Activated naive CD8-positive, alpha-beta T cell treated with anti-CD3 and anti-CD28 coated beads for 36 hours (primary cell): Measurements from ENCODE around the gene MMRN2. TPM values are rescaled to one million over a fixed set of nuclear protein-coding genes. Genes with fewer than 3 reads are reported as not detected.
"Not testable (repeated sequence)": the region's sequence is repeated elsewhere in the genome, so short reads cannot be mapped to it uniquely, and the experiment has no call there.

Experiments used
- DNase-seq: peaks from one replicate; pipeline ENCODE4 v3.0.0; 2021
- H3K27ac Mint-ChIP-seq: one replicate; pipeline ENCODE4 v1.8.0; 2022; ENCODE audit warnings: mild to moderate bottlenecking, moderate library complexity, mixed read lengths
- H3K27me3 Mint-ChIP-seq: one replicate; pipeline ENCODE4 v1.8.0; 2022; ENCODE audit warnings: mild to moderate bottlenecking, mixed read lengths
- H3K36me3 Mint-ChIP-seq: one replicate; pipeline ENCODE4 v1.8.0; 2021; ENCODE audit warnings: mild to moderate bottlenecking, mixed read lengths
- H3K4me1 Mint-ChIP-seq: one replicate; pipeline ENCODE4 v1.8.0; 2021; ENCODE audit warnings: mixed read lengths
- H3K4me3 Mint-ChIP-seq: one replicate; pipeline ENCODE4 v1.8.0; 2022; ENCODE audit warnings: mild to moderate bottlenecking, moderate library complexity, mixed read lengths
- H3K9me3 Mint-ChIP-seq: one replicate; pipeline ENCODE4 v1.8.0; 2022; ENCODE audit warnings: mixed read lengths
- total RNA-seq, 2 experiments: library from RNA; stranded (reverse); gene quantifications; one replicate each; pipeline ENCODE4 v1.2.3, GENCODE V29; 2021

Gene MMRN2, protein sequence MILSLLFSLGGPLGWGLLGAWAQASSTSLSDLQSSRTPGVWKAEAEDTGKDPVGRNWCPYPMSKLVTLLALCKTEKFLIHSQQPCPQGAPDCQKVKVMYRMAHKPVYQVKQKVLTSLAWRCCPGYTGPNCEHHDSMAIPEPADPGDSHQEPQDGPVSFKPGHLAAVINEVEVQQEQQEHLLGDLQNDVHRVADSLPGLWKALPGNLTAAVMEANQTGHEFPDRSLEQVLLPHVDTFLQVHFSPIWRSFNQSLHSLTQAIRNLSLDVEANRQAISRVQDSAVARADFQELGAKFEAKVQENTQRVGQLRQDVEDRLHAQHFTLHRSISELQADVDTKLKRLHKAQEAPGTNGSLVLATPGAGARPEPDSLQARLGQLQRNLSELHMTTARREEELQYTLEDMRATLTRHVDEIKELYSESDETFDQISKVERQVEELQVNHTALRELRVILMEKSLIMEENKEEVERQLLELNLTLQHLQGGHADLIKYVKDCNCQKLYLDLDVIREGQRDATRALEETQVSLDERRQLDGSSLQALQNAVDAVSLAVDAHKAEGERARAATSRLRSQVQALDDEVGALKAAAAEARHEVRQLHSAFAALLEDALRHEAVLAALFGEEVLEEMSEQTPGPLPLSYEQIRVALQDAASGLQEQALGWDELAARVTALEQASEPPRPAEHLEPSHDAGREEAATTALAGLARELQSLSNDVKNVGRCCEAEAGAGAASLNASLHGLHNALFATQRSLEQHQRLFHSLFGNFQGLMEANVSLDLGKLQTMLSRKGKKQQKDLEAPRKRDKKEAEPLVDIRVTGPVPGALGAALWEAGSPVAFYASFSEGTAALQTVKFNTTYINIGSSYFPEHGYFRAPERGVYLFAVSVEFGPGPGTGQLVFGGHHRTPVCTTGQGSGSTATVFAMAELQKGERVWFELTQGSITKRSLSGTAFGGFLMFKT
- not detected for total RNA-seq

DNA sequence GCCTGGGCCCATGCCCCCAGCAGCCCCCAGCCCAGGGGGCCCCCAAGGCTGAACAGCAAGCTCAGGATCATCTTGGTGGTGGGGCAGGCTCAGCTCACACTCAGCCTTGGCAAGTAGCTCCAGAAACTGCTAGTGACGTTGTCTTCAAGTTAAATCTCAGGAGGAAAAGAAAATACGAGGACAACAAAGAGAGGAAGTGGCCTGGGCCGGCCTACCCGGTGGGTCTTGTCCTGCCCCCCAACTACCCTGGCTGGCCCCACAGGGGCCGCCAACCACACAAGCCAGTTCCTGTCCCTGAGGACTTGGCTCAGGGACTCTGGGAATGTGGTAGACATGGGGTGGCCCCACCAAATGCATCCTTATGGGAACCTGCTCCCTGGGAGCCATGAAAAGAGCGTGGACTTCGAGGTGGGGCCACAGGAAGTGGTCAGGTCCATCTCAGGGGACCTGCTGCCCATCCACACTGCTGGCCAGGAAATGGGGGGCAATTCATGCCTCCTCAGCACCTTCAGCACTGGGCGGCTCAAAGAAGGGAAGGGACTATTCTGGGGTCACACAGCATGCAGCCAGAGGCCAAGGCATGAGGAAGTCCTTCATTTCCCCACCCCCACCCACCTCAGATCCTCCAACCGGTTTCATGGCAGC lies at the start of gene MMRN2:
Gene MMRN2 (minus strand): TSS at position 145 of the 645 bp plus-strand sequence. CDS start 74 bp downstream, at position 71.
- Mint-ChIP-seq H3K27ac (no peak within 1 kb of the TSS), H3K36me3 (no peaks in the 10 kb centered on the region), H3K4me1 (no peaks in the 10 kb centered on the region), H3K4me3 (no peak within 1 kb of the TSS), H3K27me3 (no peaks in the 10 kb centered on the region), H3K9me3 (peaks cover 6% of the 10 kb centered on the region)
- DNase-seq = no peak

DNA sequence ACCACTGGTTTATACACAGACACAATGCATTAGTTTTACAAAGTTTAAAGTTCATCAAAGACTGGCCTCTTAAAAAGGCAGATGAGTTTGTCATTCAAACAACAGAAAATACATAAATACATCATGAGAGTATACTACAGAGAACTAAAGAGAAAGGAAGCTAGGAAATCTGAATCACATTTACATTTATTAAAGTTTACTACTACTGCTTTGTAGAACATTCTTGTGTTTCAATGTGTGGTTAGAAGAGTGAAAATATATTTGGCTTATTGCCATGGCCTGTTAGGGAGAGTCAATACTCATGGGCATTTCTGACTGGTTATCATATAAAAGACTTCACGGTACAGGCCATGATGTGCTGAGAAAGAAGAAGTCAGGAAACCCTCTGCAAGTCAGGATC lies 49.7 kb upstream of the MMRN2 start:
- not testable (repeated sequence) for H3K27ac Mint-ChIP-seq, DNase-seq, H3K4me1 Mint-ChIP-seq, H3K4me3 Mint-ChIP-seq, H3K36me3 Mint-ChIP-seq, H3K27me3 Mint-ChIP-seq, H3K9me3 Mint-ChIP-seq

DNA sequence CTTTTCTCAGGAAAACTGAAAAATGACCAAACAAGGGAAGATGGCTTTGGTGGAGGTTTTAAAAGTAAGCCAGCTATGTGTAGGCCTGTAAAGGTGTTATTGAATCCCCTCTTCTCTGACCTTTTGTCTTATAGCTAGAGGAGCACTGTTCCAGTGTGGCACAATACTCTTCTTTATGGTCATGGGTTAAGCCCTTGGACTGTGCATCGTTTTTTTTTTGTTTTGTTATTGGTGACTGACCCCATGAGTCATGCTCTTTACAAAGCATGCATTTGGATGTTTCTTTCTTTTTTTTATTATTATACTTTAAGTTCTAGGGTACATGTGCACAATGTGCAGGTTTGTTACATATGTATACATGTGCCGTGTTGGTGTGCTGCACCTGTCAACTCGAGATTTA lies 43.1 kb upstream of the MMRN2 start:
- Mint-ChIP-seq H3K36me3 (no peaks in the 10 kb centered on the region), H3K27me3 (no peaks in the 10 kb centered on the region), H3K4me3 (no peak overlapping the region), H3K9me3 (no peaks in the 10 kb centered on the region), H3K4me1 (no peaks in the 10 kb centered on the region), H3K27ac (no peak overlapping the region)
- DNase-seq = no peak

DNA sequence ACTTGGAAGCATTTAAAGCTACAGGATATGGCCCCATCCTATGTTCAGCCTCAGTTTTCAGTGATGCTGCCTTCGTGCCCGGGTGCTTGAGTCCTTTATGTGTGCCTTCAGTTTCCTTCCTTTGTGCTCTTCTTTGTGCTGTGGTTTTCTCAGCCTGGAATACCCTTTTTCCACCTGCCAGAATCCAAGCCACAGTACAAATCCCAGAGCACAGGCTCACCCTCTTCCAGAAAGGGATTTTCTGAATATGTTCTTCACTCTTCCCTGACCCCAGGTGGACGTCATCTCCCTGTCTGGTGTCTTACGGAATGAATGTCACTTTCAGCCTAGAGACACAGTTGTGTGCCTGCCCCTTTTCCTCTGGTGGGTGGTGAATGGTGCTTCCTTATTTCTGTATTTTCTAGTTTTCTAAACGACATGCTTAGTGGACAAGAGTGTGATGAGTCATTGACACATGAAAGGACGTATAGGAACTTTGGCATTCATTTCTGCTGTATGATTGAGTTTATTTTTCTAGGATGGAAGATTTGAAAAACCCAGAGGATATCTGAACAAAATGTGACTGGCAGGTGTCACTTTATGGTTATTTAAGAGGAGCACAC lies 42.5 kb upstream of the MMRN2 start:
- H3K9me3 Mint-ChIP-seq, DNase-seq, H3K36me3 Mint-ChIP-seq, H3K4me1 Mint-ChIP-seq, H3K4me3 Mint-ChIP-seq, H3K27me3 Mint-ChIP-seq, H3K27ac Mint-ChIP-seq: not testable (repeated sequence)

DNA sequence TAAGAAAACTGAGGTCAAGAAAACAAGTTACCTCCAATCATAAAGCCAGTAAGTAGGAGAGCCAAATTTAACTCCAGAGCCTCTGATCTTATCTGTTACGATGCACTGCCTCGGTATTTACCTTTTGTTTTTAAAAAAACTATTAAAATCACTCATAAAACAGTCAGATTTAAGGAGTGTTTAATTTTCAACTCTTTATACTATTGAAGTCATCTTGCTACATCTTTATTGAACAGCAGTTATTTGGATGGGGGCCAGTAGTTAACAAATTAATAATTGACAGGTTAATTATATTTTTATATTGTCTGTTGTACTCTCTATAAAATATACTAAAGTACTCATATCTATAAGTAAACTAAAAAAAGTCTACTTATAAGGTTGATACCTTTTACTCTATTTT lies 35.5 kb upstream of the MMRN2 start:
- Mint-ChIP-seq H3K9me3 (no peaks in the 10 kb centered on the region), H3K27ac (no peak overlapping the region), H3K27me3 (peaks cover 7% of the 10 kb centered on the region), H3K36me3 (no peaks in the 10 kb centered on the region), H3K4me3 (no peak overlapping the region), H3K4me1 (no peaks in the 10 kb centered on the region)
- DNase-seq = no peak

DNA sequence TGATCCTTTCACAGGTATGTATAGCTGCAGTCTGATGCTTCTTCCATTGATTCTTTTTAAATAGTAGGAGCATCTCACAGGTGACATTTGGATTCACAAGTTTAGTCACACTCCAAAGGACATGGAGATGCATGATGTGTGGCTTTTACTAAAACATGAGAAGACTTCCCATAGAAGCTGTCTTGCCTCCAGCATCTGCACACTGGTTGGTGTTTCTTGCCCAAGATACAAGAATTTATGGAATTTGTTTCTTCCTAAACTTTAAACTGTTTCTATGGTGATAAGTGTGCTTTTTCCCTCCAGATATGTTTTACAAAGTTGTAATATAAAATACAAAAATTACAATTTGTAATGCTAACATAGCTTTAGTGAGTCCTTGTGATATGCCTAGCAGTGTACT lies 35.0 kb upstream of the MMRN2 start:
- Mint-ChIP-seq H3K4me3 (no peak overlapping the region), H3K27ac (no peak overlapping the region), H3K9me3 (no peaks in the 10 kb centered on the region), H3K4me1 (no peaks in the 10 kb centered on the region), H3K36me3 (no peaks in the 10 kb centered on the region), H3K27me3 (peaks cover 7% of the 10 kb centered on the region)
- no peak for DNase-seq

DNA sequence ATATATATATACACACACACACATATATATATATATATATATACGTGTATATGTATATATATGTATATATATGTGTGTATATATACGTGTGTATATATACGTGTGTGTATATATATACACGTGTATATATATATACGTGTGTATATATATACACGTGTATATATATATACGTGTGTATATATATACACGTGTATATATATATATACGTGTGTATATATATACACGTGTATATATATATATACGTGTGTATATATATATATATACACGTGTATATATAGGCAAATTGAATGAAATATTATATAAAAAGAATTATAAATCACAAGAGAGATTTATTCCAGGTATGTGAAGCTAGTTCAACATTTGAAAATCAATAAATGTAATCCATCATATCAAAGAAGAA lies 33.9 kb upstream of the MMRN2 start:
- not testable (repeated sequence) for H3K36me3 Mint-ChIP-seq, H3K27me3 Mint-ChIP-seq, H3K4me3 Mint-ChIP-seq, H3K27ac Mint-ChIP-seq, H3K9me3 Mint-ChIP-seq, DNase-seq, H3K4me1 Mint-ChIP-seq

DNA sequence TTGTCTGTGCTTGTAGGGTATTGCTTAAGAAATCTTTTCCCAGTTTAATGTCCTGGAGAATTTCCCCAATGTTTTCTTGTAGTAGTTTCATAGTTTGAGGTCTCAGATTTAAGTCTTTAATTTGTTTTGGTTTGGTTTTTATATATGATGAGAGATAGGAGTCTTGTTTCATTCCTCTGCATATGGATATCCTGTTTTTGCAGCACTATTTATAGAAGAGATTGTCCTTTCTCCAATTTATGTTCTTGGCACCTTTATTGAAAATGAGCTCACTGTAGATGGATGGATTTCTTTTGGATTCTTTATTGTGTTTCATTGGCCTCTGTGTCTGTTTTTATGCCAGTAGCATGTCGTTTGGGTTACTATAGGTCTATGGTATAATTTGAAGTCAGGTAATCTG lies 31.1 kb upstream of the MMRN2 start:
- no peak overlapping the region for H3K27ac Mint-ChIP-seq
- H3K9me3 Mint-ChIP-seq = no peaks in the 10 kb centered on the region
- DNase-seq = no peak
- H3K4me3 Mint-ChIP-seq = no peak overlapping the region
- no peaks in the 10 kb centered on the region for H3K4me1 Mint-ChIP-seq
- H3K27me3 Mint-ChIP-seq = peaks cover 7% of the 10 kb centered on the region
- H3K36me3 Mint-ChIP-seq = no peaks in the 10 kb centered on the region

DNA sequence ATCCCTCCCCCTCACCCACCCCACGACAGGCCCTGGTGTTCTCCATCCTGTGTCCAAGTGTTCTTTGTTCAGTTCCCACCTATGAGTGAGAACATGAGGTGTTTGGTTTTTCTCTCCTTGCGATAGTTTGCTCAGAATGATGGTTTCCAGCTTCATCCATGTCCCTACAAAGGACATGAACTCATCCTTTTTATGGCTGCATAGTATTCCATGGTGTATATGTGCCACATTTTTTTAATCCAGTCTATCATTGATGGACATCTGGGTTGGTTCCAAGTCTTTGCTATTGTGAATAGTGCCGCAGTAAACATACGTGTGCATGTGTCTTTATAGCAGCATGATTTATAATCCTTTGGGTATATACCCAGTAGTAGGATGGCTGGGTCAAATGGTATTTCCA lies 27.1 kb upstream of the MMRN2 start:
- H3K4me3 Mint-ChIP-seq, H3K27me3 Mint-ChIP-seq: not testable (repeated sequence)

DNA sequence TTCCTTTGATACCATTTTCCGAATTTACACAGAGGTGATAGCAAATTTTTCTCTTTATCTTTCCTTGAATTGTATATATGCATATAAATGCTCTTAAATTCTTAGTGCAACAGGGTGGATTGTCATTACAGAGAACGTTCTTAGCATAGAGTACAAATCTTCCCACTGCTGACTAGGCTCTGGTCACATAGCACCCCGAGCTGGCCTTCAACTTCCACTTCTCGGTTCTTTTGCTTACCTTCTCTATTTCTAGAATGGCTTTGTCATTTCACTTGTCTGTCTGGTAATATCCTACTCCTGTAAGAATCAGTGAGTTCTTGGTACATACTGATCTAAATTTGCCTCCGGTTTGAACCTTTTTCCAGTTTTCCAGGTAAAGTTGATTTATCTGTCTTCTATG lies 24.3 kb upstream of the MMRN2 start:
- Mint-ChIP-seq H3K4me3 (no peak overlapping the region), H3K9me3 (no peaks in the 10 kb centered on the region), H3K27me3 (no peaks in the 10 kb centered on the region), H3K27ac (no peak overlapping the region), H3K36me3 (no peaks in the 10 kb centered on the region), H3K4me1 (no peaks in the 10 kb centered on the region)
- DNase-seq = no peak

More for the DNA sequence above, 27.1 kb upstream of the MMRN2 start:
- DNase-seq, H3K9me3 Mint-ChIP-seq, H3K27ac Mint-ChIP-seq, H3K4me1 Mint-ChIP-seq, H3K36me3 Mint-ChIP-seq: not testable (repeated sequence)

DNA sequence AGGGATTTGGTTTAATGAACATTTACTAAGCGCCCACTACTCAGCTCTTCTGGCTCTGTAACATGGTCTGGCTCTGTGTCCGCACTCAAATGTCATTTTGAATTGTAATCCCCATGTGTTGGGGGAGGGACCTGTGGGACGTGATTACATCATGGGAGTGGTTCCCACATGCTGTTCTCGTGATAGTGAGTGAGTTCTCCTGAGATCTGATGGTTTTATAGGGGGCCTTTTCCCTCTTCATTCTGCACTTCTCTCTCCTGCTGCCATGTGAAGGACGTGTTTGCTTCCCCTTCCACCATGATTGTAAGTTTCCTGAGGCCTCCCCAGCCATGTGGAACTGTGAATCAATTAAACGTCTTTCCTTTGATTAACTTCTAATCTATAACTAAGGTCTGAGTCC lies 23.6 kb upstream of the MMRN2 start:
- not testable (repeated sequence) for H3K4me3 Mint-ChIP-seq, H3K4me1 Mint-ChIP-seq, DNase-seq, H3K36me3 Mint-ChIP-seq, H3K9me3 Mint-ChIP-seq, H3K27me3 Mint-ChIP-seq, H3K27ac Mint-ChIP-seq

DNA sequence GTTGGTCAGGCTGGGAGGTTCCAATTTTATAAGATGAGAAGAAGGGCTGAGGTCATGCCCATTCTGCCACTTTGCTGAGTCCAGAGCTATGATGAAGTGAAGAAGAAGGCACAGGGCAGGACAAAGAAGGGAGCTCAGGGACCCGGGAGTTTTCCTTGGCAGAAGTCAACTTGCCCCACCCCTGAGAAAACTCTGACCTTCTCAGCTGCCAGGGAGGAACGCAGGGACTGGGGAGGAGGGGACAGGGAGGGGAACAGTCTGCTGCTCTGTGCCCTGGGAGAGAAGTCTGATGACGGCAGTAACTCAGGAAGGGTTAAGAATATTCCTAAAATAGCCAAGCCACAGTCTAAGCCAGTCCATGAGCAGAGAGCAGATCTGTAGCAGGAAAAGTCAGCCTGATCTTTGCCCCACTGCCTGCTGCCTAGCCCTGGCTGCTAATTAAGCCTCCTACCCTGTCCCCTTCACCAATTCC lies 22.6 kb upstream of the MMRN2 start:
- Mint-ChIP-seq H3K36me3 (no peaks in the 10 kb centered on the region), H3K9me3 (no peaks in the 10 kb centered on the region), H3K27me3 (no peaks in the 10 kb centered on the region), H3K4me3 (no peak overlapping the region), H3K27ac (no peak overlapping the region), H3K4me1 (no peaks in the 10 kb centered on the region)
- no peak for DNase-seq

DNA sequence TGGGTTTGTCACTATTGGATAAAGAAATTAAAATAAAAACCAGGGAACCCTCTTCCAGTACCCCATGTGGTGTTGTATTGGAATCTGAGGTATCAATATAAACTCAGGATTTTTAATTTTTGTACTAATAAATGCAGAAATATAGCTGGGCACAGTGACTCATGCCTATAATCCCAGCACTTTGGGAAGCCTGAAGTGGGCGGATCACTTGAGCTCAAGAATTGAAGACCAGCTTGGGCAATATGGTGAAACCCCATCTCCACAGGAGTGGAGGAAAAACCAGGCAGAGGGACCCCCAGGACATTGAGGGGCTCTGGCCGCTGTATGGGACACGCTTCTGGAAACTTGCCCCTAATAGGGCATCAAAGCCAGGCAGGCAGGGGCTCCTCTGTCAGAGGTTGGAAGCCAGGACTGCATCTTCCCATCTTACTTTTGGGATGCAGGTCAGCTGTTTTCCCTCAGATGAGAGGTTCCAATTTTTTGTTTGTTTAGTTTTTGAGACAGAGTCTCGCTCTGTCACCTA lies 21.9 kb upstream of the MMRN2 start:
- Mint-ChIP-seq H3K9me3 (no peaks in the 10 kb centered on the region), H3K36me3 (no peaks in the 10 kb centered on the region), H3K27me3 (no peaks in the 10 kb centered on the region), H3K4me3 (no peak overlapping the region), H3K4me1 (no peaks in the 10 kb centered on the region), H3K27ac (no peak overlapping the region)
- DNase-seq = no peak

DNA sequence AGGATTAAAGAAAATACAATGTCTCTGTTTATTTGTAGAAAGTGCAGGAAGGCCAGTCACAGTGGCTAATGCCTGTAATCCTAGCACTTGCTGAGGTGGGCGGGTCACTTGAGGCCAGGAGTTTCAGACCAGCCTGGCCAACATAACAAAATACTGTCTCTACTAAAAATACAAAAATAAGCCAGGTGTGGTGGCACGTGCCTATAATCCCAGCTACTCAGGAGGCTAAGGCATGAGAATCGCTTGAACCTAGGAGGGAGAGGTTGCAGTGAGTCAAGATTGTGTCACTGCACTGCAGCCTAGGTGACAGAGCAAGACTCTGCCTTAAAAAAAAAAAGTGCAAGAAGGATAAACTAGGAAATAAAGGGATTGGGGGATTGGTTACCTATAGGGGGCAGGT lies 21.0 kb upstream of the MMRN2 start:
- not testable (repeated sequence) for DNase-seq, H3K27me3 Mint-ChIP-seq, H3K36me3 Mint-ChIP-seq, H3K4me3 Mint-ChIP-seq, H3K27ac Mint-ChIP-seq, H3K9me3 Mint-ChIP-seq, H3K4me1 Mint-ChIP-seq
